EH (cell line): ENCODE data around the gene TAB3.

ENCODE experiments used
- DNase-seq: peaks from one replicate; pipeline ENCODE4 v3.0.0-alpha.2; 2015; ENCODE audit warnings: low read depth

TAB3 gene

DNA sequence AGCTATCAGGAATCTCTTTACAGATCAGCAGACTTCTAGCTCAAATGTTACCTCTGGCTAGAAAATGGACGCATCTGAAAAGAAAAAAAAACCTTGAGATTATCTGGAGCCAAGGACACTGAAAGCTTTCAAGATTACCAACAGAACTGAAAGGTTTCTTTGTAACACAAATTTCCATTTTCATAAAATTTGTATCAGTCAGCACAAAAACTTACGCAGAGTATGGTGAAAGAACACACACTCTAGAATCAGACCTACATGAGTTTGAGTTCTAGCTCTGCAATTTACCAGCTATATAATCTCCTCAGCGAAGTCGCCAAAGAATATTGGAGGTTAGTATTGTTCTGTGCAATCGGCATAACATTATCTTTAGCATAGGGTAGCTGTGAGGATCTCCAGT is 1.8 kb downstream of the TAB3 start:
- no peak for DNase-seq

DNA sequence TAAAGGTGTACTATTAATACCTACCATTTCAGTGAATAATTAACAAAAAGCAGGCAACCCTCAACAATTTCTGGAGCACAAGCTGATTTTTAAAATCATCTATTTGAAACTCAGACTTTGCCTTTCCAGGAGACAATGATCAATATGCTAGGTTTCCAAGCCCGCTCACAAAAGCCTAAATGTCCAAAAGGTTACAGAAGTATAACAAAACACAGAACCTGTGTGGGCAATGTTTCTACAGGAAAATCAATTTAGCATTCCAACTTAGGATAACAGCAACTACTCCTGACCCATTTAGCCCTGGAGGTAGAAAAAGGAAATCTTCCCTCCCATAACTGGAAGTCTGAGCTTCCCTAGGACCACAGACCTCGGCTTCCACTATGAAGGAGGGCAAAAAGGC is 3.9 kb downstream of the TAB3 start:
- no peak for DNase-seq

DNA sequence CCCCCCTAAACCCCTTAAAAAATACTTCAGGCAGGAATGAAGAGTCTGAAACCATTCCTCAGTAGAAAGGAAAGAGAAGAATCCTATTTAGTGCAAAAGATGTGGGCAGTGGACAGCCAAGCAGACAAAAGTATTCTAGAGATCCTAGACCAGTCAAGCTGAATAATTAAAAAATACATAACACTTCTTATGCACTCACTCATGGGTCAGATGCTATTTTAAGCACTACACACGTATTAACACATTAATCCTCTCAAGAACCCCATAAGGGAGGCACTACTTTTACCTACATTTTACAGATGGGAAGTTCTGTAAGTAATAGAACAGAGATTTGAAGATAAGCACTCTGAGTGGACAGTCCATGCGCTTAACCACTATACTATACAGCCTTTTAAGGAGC is 5.9 kb downstream of the TAB3 start:
- no peak for DNase-seq

DNA sequence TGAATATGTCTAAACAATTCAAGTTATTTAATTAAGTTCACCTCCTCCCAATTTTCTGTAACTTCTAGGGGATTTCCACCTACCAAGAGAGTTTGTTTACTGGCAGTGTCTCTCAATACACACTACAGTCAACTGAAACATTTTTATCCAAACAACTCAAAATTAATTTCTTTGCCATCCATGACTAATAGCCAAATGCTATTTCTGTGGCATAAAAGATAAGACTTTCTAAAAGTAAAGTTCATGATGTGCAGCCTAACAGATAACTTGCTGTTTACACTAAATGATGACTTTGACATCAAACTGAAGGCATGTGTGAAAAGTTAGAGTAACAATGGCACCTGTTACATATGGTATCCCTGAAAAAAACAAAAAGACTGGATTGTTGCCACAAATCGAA is 7.3 kb downstream of the TAB3 start:
- DNase-seq: no peak

DNA sequence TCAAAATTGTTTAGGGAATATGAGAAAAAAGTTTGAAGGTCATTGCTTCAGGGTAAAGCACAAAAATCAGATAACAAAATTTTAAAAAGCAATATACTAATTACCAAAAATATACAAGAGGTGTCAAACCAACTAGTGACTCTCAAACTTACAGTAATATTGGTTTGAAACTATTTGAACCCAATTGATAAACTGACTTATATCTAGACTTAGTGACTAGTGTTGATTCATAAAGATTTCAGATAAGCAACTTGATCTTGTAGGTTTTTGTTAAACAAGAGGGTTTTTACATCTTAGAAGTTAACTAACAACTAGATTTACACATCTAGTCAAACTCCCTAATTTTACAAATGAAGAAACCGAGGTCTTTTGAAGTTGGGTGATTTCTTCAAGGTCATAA is 7.7 kb downstream of the TAB3 start:
- DNase-seq: no peak

DNA sequence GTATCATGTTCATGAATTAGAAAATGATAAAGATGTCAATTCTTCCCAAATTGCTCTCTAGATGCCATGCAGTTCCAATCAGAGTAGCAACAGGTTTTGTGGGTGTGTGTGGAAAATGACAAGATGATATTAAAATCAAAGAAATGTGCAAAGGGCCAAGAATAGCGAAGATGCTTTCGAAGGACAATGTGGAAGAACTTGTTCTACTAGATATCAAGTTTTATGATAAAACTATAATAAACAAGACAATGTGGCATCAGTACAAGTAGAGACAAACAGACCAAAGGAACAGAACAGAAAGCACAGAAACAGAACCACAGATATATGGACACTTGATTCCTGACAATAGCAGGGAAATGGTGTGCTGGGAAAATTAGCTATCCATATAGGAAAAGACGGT is 9.0 kb downstream of the TAB3 start:
- DNase-seq: no peak

DNA sequence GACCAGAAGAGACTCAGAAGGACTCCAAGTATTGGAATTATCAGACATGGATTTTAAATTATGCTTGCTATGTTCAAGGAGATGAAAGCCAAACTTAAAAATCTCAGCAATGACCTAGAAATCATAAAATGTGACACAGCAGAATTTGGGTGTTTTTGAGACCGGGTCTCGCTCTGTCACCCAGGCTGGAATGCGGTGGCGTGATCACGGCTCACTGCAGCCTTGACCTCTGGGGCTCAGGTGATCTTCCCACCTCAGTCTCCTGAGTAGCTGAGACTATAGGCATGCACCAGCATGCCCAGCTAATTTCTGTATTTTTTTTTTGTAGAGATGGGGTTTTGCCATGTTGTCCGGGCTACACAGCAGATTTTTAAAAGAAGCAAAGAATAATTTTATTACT is 12.7 kb downstream of the TAB3 start:
- no peak for DNase-seq

DNA sequence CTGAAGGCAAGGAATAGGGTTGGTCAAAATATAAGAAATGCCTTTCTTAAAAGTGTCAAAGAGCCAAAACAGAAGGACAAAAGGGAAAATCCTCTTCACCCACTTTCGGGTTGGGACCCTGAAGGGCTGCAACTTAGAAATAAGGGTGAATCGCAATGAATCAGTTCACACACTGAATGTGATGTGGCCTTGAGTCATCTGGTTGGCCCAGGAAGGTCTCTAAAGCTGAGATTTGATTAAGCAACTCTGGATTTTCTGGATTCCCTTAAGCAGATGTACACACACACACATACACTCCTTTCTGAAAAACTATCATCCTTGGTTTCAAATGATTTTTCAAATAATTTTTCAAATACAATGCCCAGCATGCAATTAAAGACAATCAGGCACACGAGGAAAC is 13.1 kb downstream of the TAB3 start:
- peak; percentile 73 for DNase-seq

DNA sequence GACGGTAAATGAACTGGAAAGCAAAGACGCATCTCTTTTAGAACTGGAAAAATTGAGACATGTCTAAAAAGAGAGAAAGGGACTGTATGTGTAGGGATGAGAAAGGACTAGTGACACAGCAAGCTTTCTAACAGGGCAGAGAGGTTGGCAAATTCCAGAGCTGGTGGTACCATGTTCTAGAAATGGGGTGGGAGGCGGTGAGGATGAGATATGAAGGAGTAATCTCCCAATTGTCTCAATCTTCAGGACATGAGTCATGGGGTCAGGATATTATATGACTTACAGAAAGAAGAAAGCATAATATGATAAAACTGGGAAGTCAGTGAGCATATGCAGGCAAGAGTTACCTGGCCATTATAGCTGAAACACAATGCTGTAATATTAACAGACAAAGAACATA is 14.2 kb downstream of the TAB3 start:
- no peak for DNase-seq

DNA sequence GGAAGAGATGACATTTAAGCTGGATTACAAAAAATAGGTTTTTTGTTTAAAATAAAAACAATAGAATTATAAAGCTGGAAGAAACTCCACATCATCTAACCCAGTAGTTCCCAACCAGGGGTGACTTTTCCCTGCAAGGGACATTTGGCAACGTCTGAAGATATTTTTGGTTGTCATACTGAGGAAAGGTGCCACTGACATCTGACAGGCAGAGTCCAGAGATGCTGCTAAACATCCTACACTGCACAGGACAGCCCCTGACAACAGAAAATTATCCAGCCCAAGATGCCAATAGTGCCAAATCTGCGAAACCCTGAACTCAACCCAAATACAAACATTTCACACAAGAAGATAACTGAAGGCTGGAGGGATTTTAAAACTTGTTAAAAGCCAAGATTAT is 18.5 kb downstream of the TAB3 start:
- DNase-seq: no peak

DNA sequence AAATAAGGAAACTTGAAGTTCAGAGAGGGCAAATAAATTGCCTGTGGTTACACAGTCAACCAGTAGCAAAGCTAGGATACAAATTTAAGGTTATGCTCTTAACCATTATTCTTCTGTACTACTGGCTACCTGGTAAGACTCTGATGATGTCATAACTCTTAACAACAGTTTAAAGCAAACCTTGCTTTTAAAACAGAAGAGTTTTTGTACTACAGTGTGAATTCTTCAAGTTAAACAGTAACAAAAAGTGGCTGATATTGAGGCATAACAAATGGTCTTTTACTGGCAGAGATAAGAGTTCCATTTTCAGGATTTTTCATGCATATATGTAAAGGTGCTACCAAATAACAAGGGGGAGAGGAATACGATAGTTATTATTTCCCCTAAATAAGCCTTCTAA is 23.4 kb downstream of the TAB3 start:
- no peak for DNase-seq

DNA sequence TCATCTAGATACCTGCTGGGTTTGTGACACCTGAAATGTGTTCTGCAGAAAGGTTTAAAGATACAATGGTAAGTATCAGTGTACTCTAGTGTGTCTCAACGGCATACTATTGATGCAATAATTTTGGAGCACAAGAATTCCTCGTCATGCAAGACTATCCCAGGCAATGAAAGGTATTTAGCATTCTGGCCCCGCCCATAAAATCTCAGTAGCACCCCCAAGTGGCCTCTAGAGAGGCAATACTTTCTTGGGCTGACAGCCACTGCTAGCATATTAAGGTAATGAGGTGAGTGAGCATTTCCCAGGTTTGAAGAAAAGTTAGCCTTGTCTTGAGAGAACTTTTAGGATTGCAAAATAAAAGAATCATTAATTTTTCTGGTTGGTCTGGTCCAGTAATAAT is 24.0 kb downstream of the TAB3 start:
- DNase-seq: peak; percentile 1

DNA sequence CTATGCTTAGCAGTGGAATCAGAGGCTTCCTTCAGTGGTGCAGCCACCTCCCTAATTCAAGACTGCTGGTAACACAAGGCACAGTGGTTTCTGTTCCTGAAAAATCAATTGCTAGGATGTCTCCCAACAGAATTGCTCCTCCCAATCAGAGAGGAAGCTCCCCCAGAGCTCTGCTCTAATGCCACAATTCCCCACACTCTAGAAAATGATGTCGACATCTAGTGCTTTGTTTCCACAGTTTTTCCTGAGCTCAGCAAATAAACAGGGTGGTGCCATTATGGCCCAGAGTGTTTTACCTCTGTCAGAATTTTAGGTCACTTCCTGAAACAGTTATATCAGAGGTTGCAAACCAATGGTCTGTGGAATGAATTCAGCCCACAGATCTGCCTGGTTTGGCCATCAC is 24.7 kb downstream of the TAB3 start:
- no peak for DNase-seq

DNA sequence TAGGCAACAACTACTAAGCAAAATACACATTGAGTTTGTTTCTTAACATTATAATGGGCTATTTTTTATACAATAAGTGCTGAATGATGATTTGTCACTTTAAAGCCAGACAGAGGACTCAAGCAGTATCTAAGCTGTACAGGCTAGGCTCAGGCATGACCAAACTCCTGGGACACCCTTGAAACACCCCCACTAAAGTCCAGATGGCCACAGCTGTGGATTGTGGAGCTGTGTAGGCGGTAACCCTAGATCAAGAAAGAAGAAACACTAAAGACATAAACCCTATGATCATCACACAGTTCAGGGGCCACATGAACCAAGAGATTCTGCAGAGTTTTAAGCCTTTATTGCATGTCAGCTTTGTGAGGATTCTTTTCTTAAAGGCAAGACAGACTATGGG is 25.1 kb downstream of the TAB3 start:
- DNase-seq: no peak

DNA sequence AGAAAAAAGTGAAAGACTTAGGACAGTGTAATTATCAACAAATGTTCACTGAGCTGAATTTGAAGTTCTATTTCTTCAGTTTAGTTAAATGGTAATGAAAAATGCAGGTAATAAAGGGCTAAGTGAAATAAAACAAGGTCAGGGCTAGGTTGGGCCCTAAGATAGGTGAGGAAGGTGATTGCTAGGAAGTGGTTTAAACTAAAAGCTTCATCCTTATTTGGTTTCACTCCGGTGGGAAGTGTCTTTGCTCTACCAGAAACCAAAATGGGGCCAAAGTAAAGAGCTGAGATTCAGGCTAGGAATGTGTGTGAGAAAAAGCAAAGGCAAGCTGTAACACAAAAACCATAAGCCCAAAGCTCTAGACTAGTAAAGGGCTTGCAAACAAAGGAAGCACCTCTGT is 31.0 kb downstream of the TAB3 start:
- no peak for DNase-seq

DNA sequence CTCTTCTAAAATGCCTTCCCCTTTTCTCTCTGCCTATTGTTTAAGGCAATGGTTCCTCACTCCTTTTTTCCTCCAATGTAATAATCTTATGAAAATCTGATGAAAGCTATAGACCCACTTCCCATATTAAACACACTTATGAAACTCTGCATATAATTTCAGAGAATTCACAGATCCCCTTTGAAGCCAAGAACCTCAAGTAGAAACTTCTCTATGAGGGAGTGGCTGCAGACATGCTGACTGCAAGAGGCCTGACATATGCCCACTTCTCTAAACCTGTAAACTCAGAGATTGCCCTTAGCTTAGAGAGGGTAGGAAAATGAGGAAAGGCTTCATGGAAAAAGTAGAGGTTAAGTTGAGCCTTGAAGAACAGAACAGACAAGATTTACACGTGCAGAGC is 37.6 kb downstream of the TAB3 start:
- DNase-seq: no peak

DNA sequence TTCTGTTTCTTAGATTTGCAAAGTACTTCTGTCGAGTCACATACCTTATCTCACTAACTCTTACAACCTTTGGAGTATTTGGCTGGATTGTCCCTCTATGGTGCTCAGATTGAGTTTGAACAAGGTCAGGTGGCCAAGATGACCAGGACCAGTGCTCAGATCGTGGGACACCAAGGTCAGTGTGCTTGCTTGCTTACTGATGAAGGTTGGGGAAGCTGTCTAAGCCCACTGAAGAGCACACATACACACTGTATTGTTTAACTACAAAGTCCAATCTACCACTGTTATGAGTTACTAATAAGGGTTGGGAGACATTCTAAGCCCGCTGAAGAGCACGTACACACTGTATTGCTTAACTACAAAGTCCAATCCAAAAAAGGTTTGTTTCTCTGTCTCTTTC is 53.7 kb downstream of the TAB3 start:
- no peak for DNase-seq

DNA sequence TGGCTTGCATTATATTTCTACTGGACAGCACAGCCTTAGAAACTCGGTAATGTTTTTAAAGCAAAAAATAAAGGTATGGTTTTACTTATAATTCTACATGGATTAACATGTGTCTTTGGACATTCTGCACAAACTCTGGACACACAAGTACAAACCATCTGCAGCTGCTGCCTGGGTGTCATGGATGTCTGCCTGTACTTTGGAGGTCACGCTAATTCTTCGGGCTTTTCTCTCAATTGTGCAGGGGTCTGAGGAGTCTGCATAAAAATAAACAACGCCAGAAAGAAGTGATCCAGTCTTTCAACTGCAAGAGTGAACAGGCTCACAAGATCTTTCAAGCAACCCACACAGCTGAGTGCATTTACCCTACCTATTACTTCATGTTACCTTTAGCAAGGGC is 55.2 kb downstream of the TAB3 start:
- DNase-seq: no peak

DNA sequence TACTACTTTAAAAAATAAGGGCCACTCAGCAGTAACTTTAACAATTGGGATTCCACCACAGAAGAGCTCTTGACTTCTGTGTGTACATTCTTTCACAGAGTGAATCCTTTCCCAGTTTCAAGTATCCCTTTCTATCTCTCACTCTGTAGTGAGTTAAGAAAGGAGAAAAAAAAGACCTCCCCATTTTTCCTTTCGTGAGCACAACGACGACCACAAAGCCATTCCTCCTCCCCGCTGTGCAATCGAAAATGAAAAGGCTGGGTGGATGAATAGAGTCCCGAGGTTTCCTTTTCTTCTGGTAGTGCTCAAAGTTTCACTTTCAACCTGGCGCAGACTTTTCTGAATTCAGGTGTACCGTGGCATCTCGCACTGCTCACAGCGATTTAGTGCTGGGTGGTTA is 58.0 kb downstream of the TAB3 start:
- DNase-seq: no peak

DNA sequence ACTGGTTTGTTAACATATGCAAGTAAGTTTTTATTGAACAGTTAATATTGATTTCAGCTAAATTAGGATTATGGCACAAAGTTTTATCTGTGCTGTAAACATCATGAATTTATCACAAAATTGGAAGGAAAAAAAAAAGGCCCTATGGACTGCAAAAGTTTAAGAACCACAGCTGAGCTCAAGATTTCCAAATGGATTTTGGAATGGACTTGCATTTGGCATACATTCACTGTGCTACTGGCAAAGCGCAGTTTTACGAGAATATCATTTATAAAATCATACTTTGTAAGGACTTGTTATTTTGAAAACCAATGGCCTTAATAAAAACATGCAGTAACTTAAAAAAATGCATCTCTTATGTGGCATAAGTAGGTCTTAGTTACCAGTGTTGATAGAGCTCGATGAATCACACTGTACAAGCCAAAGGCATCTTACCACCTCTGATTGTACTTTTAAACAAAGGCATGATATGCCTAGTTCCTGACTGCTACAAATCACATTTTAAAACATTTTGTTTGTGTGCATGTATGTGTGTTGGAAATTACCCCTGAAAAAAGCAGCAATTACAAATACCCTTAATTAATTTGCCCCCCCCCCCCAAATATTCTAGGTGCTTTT is 58.6 kb downstream of the TAB3 start:
- DNase-seq: no peak

DNA sequence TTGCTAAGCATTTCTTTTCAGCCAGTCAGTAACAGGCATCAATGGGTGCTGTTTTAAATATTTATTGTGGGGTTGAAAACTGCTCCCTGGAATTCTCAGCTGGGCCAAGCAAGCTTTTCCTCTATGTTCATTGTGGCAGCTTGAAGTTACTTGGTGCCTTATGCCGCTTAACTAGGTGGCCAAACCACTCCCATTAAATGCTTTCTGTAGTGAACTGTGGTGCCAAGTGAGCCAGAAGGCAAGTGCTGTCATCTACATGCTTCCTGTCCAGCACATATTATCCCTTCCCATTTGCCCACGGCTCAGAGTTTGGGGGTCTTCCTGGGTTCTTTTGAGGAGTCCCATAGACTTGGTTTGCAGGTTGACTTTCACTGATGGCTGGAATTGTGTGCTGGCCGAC is 64.8 kb downstream of the TAB3 start:
- DNase-seq: no peak

DNA sequence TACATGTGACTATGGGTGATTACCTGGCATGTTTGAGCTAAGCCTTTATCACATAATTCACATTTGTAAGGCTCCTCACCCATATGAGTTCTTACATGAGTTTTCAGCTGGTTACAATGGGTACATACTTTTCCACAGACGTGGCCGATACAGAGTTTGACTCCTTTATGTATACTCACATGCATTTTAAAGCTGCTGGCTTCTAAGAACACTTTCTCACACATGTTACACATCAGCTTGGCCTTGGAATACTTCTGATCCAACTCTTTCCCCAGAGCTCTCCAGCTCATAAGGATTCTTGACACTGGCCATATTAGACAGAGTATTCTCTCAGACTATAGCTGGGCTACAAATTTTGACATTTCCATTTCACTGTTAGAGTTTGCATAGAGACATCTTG is 66.3 kb downstream of the TAB3 start:
- peak; percentile 3 for DNase-seq

DNA sequence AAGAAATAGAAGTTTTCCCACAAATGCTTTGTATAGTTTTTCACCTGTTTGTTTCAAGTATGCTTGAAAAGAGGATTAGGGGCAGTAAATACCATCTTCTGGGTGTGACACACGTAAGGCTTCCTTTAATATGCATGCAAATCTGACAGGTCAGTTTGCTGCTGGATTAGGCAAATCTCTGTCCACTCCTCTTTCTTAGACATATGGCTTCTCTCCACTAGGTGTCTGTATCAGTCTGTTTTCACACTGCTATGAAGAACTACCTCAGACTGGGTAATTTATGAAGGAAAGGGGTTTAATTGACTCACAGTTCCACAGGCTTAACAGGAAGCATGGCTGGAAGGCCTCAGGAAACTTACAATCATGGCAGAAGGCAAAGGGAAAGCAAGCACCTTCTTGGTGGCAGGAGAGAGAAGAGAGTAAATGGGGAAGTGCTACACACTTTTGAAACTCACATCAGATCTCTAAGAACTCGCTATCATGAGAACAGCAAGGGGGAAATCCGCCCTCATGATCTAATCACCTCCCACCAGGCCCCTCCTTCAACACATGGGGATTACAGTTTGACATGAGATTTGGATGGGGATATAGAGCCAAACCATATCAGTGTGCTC is 66.9 kb downstream of the TAB3 start:
- DNase-seq: no peak

DNA sequence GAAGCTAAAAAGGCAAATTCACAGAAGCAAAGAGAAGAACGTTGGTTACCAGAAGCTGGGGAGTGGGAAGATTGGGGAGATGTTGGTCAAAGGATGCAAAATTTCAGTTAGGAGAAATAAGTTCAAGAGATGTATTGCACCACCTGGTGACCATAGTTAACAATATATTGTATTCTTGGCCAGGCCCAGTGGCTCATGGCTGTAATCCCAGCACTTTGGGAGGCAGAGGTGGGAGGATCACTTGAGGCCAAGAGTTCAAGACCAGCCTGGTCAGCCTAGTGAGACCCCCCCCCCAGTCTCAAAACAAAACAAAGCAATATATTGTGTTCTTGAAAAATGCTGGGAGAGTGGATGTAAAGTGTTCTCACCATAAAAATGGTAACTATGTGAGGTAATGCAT is 67.9 kb downstream of the TAB3 start:
- no peak for DNase-seq

DNA sequence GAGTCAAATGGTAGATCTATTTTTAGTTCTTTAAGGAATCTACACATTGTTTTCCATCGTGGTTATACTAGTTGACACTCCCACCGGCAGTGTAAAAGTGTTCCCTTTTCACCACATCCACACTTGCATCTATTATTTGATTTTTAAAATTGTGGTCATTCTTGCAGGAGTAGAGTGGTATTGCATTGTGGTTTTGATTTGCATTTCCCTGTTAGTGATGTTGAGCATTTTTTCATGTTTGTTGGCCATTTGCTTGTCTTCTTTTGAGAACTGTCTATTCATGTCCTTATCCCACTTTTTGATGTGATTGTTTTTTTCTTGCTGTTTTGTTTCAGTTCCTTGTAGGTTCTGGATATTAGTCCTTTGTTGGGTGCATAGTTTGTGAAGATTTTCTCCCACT is 70.0 kb downstream of the TAB3 start:
- DNase-seq: no peak
